Lower leg skin (tissue), 4 donors: ENCODE measurements around the gene SUN5. TPM values are rescaled to one million over a fixed set of nuclear protein-coding genes. Genes with fewer than 3 reads are reported as not detected.
A peak's percentile ranks its signal among the peaks of the same experiment; 100 is the strongest.

Experiments used
- DNase-seq, 2 donors: peaks; one replicate each; pipeline ENCODE4 v3.0.0-alpha.2; 2019; ENCODE audit warnings: low spot score in 2 of 2
- H3K4me3 ChIP-seq: fragments of 200-600 bp; sonication (generic); 2 replicates; pipeline ENCODE4 v1.5.1; 2017; ENCODE audit warnings: mild to moderate bottlenecking, low read depth; ENCODE audit not compliant: poor library complexity, severe bottlenecking
- CTCF ChIP-seq, 3 donors: fragments of 450-650 bp; IDR thresholded peaks; one replicate each; pipeline ENCODE4 v1.5.1; 2016; ENCODE audit warnings: antibody characterized with exemption in 3 of 3, mild to moderate bottlenecking in 3 of 3, moderate library complexity in 2 of 3
- POLR2A ChIP-seq, 2 donors: fragments of 450-650 bp; IDR thresholded peaks; one replicate each; pipeline ENCODE4 v1.6.1; 2016 to 2017; ENCODE audit warnings: antibody characterized with exemption in 2 of 2, mild to moderate bottlenecking in 1 of 2, moderate library complexity in 1 of 2
- WGBS, 2 donors: methylation state at CpG; one replicate each; pipeline ENCODE4 v1.1.5; 2018; 5-methylcytosine and 5-hydroxymethylcytosine counted together
- intact Hi-C: fragments of 100-400 bp; cut with DNase I; formaldehyde crosslinking; loops from one replicate; pipeline ENCODE4 v1.15.0; 2023; ENCODE audit warnings: low total_unique reads
- total RNA-seq, 4 donors: library from RNA; depleted of rRNA; stranded (reverse); fragments of >200 nt; gene quantifications; one replicate each; pipeline ENCODE4 v1.1.0, GENCODE V29; 2016

SUN5 gene
- total RNA-seq, 4 donors from 2014 or later = not detected

DNA sequence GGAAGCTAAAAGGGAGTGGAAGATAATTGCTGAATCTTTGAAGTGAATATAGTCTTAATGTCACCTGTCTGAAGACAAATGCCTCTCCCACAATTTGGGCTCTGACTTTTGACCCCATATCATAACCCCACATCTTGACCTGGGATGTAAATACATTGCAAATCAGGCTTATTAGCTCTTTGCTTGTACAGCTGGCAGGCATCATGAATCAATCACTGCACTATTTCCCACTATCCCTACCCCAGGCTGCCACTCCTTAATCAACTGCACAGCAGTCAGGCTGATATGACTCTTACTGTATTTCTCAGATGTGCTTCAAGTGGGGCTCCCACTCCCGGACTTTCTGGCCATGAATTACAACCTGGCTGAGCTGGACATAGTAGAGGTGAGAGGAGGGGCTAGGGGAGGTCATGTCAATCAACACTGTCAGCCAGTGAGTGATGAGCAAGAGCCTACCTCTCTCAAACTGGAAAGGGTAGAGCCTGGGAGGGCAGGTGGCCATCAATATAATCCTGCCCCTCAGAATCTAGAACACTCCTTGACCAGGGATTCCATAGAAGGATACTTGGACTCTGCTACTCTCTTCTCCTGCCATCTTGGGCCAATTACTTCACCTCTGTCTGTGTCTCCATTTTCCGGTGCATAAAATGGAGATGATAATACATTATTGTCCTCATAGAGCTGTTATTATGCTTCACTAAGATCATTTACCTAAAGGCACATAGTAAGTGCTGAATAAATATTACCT, 38.9 kb upstream of the SUN5 start:
- WGBS, 2 donors = 54 to 58% methylated on average over 2 of the region's 2 CpGs
- intact Hi-C loops = no loop called here

DNA sequence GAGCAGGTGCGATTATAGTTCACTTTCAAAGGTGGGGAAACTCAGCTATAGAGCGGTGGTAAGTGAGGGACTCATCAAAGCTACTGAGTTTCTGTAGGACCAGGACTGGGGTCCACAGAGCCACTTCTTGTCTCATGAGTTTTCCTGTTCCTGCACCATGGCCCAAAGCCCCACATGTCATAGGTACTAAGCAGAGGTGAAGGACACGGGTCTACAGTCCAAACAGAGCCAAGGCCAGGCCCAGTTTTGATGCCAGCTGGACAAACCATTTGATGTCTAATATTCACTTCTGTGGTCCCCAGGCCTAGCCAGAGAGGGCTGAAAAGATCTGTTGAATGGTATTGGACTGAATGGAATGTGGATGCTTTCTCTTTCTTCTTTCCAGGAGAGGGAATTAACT, 38.2 kb upstream of the SUN5 start:
- TF ChIP-seq POLR2A (IDR thresholded peaks at IDR 0.05) (no peak), CTCF (IDR thresholded peaks at IDR 0.05) (no peak)
- WGBS, 2 donors = 87 to 94% methylated on average over 3 of the region's 3 CpGs
- DNase-seq = no peak
- H3K4me3 ChIP-seq = no peak overlapping the region
- intact Hi-C loops = no loop called here

More for the DNA sequence above, 38.9 kb upstream of the SUN5 start:
- H3K4me3 ChIP-seq = no peak overlapping the region
- TF ChIP-seq POLR2A (IDR thresholded peaks at IDR 0.05) (no peak), CTCF (IDR thresholded peaks at IDR 0.05) (no peak)
- no peak for DNase-seq

GRCh38 chr20:33038243-33038642, 34.0 kb upstream of the SUN5 start:
- DNase-seq = no peak
- intact Hi-C loops = no loop called here
- TF ChIP-seq POLR2A (IDR thresholded peaks at IDR 0.05) (no peak), CTCF (IDR thresholded peaks at IDR 0.05) (peak in 1 of 3 donors; percentile 4)
- WGBS, 2 donors = 86 to 92% methylated on average over 4 of the region's 4 CpGs
- H3K4me3 ChIP-seq = no peak overlapping the region

DNA sequence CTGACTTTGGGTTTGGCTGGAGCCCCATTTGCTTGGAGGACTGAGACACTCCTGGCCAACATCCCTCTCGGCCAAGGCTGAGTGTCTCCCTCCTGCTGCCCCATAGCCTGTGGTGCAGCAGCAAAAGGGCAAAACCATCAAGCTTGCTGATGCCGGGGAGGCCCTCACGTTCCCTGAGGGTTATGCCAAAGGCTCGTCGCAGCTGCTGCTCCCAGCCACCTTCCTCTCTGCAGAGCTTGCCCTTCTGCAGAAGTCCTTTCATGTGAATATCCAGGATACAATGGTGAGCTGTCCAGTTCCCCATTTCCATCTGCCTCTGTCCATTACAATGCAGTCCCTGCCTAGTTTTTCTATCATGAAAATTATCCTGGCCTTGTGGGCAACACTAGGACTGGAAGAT, 33.2 kb upstream of the SUN5 start:
- 58 to 76% methylated on average over 5 of the region's 5 CpGs for WGBS, 2 donors

GRCh38 chr20:33034901-33035492, 30.8 kb upstream of the SUN5 start:
- no peak overlapping the region for H3K4me3 ChIP-seq
- intact Hi-C loops = no loop called here
- no peak for TF ChIP-seq POLR2A (IDR thresholded peaks at IDR 0.05)
- no peak for TF ChIP-seq CTCF (IDR thresholded peaks at IDR 0.05)
- 83 to 89% methylated on average over 6 of the region's 6 CpGs for WGBS, 2 donors
- no peak for DNase-seq

More for the DNA sequence above, 33.2 kb upstream of the SUN5 start:
- H3K4me3 ChIP-seq = no peak overlapping the region
- no peak for DNase-seq
- intact Hi-C loops = no loop called here
- TF ChIP-seq CTCF (IDR thresholded peaks at IDR 0.05) = no peak
- no peak for TF ChIP-seq POLR2A (IDR thresholded peaks at IDR 0.05)
